ENCODE data around the gene KCNMB2.

Gene KCNMB2

GRCh38 chr3:178568911-178569310, 32.7 kb downstream of the KCNMB2 start:
- DNase-seq (ENCODE audit: low spot score): no peak

DNA sequence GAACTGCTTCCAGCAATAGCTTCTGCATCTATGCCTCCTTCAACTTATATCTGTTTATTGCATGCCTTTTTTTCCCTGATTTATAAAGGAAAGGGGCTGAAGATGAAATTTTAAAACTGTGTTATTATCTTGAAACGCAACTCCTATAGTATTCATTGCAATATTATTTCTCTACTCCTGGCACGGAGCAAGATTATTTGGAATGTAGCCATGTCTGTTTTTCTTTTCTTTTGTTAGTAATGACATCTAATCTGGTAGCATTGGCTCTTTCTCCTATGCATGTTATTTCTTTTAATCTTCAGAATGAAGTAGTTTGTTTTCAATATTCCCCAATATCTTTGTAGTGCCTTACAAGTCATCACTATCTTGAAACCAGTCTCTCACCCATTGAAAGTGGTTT, 33.6 kb downstream of the KCNMB2 start:
- DNase-seq (ENCODE audit: low spot score): no peak

- DNase-seq (ENCODE audit: low spot score): no peak
Observed at GRCh38 chr3:178583963-178584575, 47.8 kb downstream of the KCNMB2 start.

DNA sequence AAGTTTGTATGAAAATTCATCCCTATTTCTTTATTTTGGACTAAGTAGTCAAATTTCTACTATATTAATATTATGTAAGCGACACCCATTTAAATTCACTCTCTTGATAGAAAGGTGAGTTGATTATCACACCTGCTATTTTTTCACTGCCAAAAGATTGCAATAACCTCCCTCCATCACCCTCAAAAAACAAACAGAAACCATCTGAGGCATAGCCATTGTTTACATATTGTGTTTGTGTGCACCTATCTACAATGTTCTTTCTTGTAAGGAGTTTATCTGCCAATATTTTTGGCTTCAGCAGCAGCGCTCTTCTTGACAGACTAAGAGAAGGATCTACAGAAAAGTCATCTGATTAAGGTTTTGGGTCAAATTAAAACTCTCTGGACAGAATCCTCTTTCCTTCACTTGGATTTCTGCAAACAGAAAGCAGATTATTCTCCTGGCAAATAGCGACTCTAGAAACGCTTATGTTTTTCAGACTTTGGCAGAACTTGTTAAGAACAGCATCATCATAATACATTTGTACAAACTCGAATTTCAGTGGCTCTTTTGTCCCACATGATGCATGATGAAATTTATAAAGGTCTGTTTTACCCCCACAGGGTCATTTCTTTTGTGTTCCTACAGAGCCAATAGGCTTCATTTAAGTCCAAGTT, 48.6 kb downstream of the KCNMB2 start:
- DNase-seq (ENCODE audit: low spot score): no peak

GRCh38 chr3:178585454-178585853, 49.2 kb downstream of the KCNMB2 start:
- no peak for DNase-seq (ENCODE audit: low spot score)

DNA sequence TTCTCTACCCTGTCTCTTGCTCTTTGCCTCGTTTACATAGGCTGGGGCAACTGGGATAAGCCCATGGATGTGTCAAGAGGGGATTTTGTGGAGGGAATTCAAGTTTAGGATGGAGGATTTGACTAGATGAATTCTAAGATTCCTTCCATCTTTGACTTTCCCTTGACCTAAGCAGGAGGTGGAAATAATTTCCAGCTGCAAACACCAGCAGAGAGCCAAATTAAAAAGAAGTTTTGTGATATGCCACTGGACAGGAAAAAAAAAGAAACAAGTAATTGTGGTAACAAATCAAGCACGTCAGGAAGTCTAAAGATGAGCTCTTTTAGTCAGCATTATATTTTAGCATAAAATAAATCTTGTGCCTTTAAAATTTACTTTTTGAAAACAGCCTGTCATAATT, 49.8 kb downstream of the KCNMB2 start:
- DNase-seq (ENCODE audit: low spot score): no peak

GRCh38 chr3:178588628-178589027, 52.4 kb downstream of the KCNMB2 start:
- no peak for DNase-seq (ENCODE audit: low spot score)

- no peak for DNase-seq (ENCODE audit: low spot score)
Observed at GRCh38 chr3:178593786-178594185, 57.5 kb downstream of the KCNMB2 start.

DNA sequence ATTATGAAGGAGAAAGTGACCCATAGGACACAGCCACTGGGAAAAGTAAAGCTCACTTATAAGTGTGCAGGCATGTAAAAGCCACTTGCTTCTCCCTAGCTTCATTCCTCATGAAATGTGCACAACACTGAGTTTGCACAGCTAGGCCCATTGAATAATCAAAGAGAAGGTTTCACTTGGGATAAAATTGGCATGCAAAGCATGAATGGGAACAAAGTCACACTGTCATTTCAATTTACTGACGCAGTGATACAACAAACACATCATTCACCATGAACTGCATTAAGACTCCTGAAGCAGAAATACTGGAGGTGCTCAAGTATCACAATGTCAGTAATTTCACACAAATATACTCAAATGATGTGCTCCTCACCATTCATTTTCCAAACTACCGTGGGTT, 61.1 kb downstream of the KCNMB2 start:
- no peak for DNase-seq (ENCODE audit: low spot score)

DNA sequence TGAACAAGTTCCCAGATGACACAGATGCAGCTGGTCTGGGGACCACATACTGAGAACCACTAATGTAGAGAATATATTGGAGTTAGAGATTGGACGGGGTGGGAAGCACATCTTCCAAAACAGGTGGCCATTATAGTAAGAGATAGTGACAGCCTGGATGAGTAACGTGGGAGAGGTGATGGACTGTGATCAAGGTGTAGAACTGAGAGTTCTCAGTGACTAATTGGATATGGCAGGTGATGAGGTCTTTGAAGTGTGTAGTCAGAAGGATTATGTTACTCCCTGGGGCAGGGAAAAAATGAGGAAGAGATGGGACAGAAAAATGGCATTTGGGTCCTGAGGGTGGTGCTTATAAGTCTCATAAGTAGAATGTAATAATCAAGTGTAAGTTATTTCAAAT, 66.6 kb downstream of the KCNMB2 start:
- no peak for DNase-seq (ENCODE audit: low spot score)

- no peak for DNase-seq (ENCODE audit: low spot score)
Observed at GRCh38 chr3:178603735-178604134, 67.5 kb downstream of the KCNMB2 start.

DNA sequence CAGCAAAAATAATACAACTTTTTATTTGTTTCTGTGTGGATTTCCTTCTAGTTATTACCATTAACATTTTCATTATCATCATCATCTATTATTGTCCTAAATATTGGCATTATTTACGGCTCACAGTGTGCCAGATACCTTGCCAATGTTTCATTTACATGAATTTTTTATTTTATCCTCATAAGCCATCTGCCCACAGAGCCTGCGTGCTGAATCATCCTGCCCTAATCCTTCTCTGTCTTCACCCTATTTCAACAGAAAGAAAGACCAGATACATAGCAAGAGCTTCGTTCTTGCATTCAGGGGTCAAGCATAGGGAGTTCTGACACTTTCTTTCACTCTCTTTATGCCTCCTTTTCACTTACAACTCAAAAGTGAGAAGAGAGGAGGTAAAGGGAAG, 82.0 kb downstream of the KCNMB2 start:
- no peak for DNase-seq (ENCODE audit: low spot score)

DNA sequence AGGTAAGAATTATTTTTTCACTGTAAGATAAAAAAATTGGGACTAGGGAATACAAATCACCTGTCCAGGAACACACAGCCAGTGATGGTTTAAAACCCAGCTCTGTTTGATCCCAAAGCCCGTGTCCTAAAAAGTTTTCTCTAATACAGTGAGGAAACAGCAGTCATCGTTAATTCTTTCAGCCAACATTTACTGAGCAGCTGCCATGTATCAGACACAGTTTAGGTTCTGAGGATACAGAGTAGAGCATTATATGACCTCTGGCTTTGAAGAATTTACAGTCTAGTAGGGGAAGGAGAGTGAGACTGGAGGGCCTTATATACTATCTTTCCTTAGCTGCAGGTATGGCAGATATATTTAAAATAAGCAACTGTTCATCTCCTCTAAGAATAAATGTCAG, 82.7 kb downstream of the KCNMB2 start:
- DNase-seq (ENCODE audit: low spot score): no peak

GRCh38 chr3:178623666-178624255, 87.5 kb downstream of the KCNMB2 start:
- no peak for DNase-seq (ENCODE audit: low spot score)

DNA sequence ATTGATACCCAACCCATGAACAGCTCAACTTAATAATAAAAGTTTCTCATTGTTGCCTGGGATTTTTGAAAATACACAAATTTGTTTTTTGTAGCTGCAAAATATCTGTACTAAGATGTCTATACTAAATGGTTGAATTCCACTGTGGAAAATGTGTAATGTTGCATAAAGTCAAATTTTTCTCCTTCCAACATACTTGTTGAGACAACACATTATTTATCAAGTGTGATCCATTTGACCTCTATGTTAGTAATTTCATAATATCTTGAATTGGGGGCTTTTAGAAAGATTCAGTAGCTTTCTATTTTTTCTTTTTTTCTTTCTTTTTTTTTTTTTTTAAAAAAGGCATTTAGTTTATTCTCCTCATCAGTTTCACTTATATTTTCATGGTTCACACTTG, 88.0 kb downstream of the KCNMB2 start:
- DNase-seq (ENCODE audit: low spot score): no peak

- DNase-seq (ENCODE audit: low spot score): no peak
Observed at GRCh38 chr3:178625053-178625600, 88.9 kb downstream of the KCNMB2 start.

- no peak for DNase-seq (ENCODE audit: low spot score)
Observed at GRCh38 chr3:178628037-178628436, 91.8 kb downstream of the KCNMB2 start.

DNA sequence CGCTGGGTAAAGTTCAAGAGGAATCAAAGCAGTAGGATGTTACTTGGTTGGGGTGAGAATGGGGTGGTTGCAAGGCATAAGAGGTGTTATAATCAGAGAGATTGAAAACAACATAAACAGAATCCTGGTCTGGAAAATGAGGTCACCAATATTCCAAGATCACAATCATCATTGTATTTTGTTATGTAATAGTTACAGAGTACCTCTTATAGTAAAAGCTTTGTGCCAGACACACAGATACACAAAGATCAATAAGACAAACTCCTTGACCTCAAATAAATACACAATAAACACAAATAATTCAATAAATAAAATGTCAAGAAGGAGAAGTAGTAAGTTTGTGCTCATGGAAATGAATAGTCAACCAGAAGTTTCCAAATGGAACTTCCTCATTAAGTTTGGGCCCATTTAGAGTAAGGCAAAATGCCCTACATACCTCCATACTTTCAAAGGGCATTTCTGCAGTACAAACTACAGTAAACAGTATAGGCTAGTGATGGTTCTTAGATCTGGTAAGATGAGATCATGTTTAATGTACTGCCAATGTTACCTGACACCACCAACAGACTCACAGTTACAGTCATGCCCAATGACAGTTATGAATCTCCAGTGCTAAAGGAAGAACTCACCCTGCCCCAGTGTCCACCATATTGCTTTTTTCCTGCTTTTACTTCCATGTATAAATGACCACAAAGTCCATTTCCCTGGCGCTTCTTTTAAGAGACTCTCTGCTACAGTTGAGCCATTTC, 93.4 kb downstream of the KCNMB2 start:
- no peak for DNase-seq (ENCODE audit: low spot score)

DNA sequence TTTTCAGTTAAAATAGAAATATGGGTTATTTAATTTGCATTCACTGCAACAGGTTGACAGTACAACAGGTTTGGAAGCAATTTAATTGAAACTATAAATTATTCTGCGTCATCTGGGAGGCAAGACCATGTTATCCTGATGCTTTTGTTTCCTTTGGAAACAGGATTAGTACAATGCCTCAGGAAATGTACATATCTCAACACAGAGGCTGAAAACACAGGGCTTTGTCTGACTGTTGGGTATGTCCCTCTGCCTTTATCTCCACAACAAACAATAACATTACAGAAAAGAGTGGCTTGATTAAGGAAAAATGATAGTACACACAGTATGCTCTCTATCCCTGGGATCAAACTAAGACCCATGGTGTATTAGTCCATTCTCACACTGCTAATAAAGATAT, 95.7 kb downstream of the KCNMB2 start:
- no peak for DNase-seq (ENCODE audit: low spot score)

- DNase-seq (ENCODE audit: low spot score): no peak
Observed at GRCh38 chr3:178634975-178635374, 98.7 kb downstream of the KCNMB2 start.

DNA sequence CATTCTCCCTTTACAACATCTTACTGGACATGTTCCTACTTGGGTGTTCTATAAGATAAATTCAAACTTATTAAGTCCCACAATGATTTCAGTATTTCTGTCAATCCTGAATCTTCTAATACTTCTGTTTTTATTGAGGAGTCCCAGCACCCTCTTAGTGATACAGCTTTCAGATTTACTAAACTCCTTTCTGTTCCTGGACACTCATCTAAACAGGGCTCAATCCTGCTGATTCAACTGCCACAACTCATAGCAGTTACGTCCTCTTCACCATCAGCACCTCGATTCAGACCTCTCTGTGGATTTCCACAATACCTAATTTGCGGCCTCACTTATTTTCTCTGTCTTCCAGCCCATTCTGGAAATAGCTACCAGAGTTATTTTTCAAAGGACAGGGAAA, 101.6 kb downstream of the KCNMB2 start:
- DNase-seq (ENCODE audit: low spot score): no peak

DNA sequence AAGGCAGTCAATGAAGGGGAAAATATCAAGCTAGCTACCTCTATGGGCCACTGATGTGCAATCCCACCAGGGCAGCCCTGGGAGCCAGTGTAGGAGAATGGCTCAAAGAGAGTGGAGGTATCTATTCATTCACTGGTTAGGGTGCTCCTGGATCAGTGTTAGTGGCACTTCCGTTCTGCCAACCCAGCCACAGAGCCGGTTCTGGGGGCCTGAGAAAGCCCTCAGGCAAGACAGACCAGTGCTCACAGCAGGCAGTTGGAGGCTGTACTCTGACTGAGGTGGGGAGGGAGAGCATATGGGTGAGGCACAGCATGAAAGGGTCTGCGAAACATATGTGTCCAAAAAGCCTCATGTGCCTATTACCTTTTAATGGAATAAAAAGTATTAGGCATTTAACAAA, 109.3 kb downstream of the KCNMB2 start:
- no peak for DNase-seq (ENCODE audit: low spot score)
